Fibroblast of lung (primary cell): Measurements from ENCODE around the gene CACNA1E. TPM values are rescaled to one million over a fixed set of nuclear protein-coding genes. Genes with fewer than 3 reads are reported as not detected.

Source experiments
- DNase-seq, 2 donors: peaks; one replicate each; pipeline versions ENCODE4 v3.0.0 to v3.0.0-alpha.2; 2010; ENCODE audit warnings: low read depth in 2 of 2
- H2AFZ ChIP-seq: 2 replicates; pipeline ENCODE4 v1.5.1; 2012; ENCODE audit warnings: low read length, control low read depth, inconsistent platforms
- H3K27ac ChIP-seq: 2 replicates; pipeline ENCODE4 v1.5.1; 2011; ENCODE audit warnings: low read length, control low read depth; ENCODE audit not compliant: insufficient read depth
- H3K27me3 ChIP-seq: 2 replicates; pipeline ENCODE4 v1.5.1; 2011; ENCODE audit warnings: mild to moderate bottlenecking, low read length; ENCODE audit not compliant: control insufficient read depth, insufficient read depth
- H3K36me3 ChIP-seq: 2 replicates; pipeline ENCODE4 v1.5.1; 2011; ENCODE audit warnings: low read length; ENCODE audit not compliant: control insufficient read depth, insufficient read depth
- H3K4me1 ChIP-seq: 2 replicates; pipeline ENCODE4 v1.5.1; 2011; ENCODE audit warnings: low read length; ENCODE audit not compliant: control insufficient read depth, insufficient read depth; ENCODE audit errors: extremely low read depth
- H3K4me2 ChIP-seq: 2 replicates; pipeline ENCODE4 v1.5.1; 2011; ENCODE audit warnings: low read length, control low read depth; ENCODE audit not compliant: insufficient read depth; ENCODE audit errors: extremely low read depth
- H3K4me3 ChIP-seq, 4 experiments: fragments of 200-600 bp in 1 of 4; sonication (generic) in 1 of 4; replicated peaks in 1 of 4; 2 replicates each; pipeline ENCODE4 v1.5.1; 2011 to 2016; ENCODE audit warnings: low read length in 4 of 4, low read depth in 3 of 4, mild to moderate bottlenecking in 3 of 4, control low read depth in 2 of 4, inconsistent platforms in 1 of 4, mixed read lengths in 1 of 4; ENCODE audit not compliant: insufficient read depth in 1 of 4; ENCODE audit errors: control extremely low read depth in 1 of 4
- H3K79me2 ChIP-seq: 2 replicates; pipeline ENCODE4 v1.5.1; 2012; ENCODE audit warnings: mild to moderate bottlenecking, low read length, inconsistent platforms; ENCODE audit not compliant: control insufficient read depth, insufficient read depth
- H3K9ac ChIP-seq: 2 replicates; pipeline ENCODE4 v1.5.1; 2011; ENCODE audit warnings: mild to moderate bottlenecking, low read length, control low read depth; ENCODE audit not compliant: insufficient read depth
- H3K9me3 ChIP-seq: 2 replicates; pipeline ENCODE4 v1.5.1; 2012; ENCODE audit warnings: low read depth, low read length; ENCODE audit not compliant: control insufficient read depth, insufficient read depth
- H4K20me1 ChIP-seq: 2 replicates; pipeline ENCODE4 v1.5.1; 2011; ENCODE audit warnings: low read length; ENCODE audit not compliant: control insufficient read depth, insufficient read depth; ENCODE audit errors: extremely low read depth
- EZH2 ChIP-seq: IDR thresholded peaks from 2 replicates; pipeline ENCODE4 v1.5.1; 2012; ENCODE audit warnings: low read length, control low read depth, mild to moderate bottlenecking; ENCODE audit errors: missing control alignments
- polyA plus RNA-seq, 2 donors: library from polyadenylated mRNA; depleted of rRNA in 1 of 2; stranded (reverse) in 1 of 2; unstranded in 1 of 2; fragments of >200 nt; gene quantifications; 2 replicates each; pipeline ENCODE4 v1.2.1, GENCODE V29; 2011 to 2012; ENCODE audit warnings: missing spikeins in 1 of 2
- total RNA-seq: library from RNA; depleted of rRNA; stranded (reverse); fragments of >200 nt; gene quantifications from 2 replicates; pipeline ENCODE4 v1.2.1, GENCODE V29; 2014
- TF ChIP-seq, protein P1 (sequence below), 2 donors: IDR thresholded peaks in 1 of 2; conservative IDR thresholded peaks in 1 of 2; 1 replicate in 1 of 2; 2 replicates in 1 of 2; pipeline ENCODE4 v1.5.1; 2011 to 2012; ENCODE audit warnings: low read length in 2 of 2, control low read depth in 1 of 2, inconsistent platforms in 1 of 2, low read depth in 1 of 2, mild to moderate bottlenecking in 1 of 2

CACNA1E gene
- total and polyA plus RNA-seq, 2 donors (not counting 1 experiment from before 2014, with no cell fraction given), result 0.01 TPM; not detected in 1

DNA sequence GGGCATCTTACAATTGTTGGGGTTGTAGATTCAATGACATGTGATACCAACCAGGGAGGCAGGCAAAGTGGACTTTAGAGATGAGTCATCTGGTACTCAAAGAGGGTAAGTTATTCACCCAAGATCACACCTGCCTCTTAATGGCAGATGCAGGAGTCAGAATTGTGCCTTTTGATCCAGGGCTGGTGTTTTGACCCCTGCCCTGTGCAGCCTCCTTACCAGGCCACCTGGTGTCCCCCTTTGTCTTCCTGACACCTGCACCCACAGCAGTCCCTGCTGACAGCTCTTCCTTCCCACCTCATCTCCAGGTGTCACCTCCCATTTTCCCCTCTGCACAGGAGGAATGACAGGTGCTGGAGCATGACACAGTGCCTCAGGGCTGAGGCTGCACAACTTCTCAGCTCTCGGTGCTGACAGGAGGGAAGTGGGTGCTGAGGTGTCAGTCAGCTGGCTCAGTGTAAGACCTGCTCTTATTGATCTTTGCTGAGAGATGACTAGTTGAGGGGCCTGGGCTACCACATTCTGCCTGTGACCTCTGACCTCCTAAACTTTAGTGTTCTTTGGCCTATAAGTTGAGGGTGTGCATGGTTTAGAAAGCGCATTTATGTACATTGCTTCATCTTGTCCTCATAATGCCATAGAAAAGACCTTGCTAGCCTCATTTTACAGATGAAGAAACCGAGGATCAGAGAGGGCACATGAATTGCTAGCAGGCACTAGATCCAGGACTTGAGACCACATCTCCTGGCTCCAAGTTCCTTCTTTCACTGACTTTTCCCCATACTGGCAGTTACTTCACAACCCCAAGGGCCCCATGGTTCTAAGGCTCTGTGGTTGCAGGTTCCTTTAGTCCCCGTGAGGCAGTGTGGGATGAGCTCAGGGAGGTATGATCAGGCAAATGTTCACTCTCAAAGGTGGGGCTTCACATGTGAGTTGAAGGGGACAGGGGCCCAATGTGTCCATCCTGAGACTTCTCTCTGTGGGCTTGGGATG, 31.3 kb downstream of the CACNA1E start:
- Histone ChIP-seq H4K20me1 (no peaks in the 10 kb centered on the region), H3K4me3 (no peak overlapping the region), H3K79me2 (no peaks in the 10 kb centered on the region), H2AFZ (no peak overlapping the region), H3K36me3 (no peaks in the 10 kb centered on the region), H3K4me1 (no peaks in the 10 kb centered on the region), H3K27me3 (no peaks in the 10 kb centered on the region), H3K27ac (no peak overlapping the region), H3K4me2 (no peak overlapping the region), H3K9me3 (no peaks in the 10 kb centered on the region), H3K9ac (no peak overlapping the region)
- TF ChIP-seq, protein P1, sequence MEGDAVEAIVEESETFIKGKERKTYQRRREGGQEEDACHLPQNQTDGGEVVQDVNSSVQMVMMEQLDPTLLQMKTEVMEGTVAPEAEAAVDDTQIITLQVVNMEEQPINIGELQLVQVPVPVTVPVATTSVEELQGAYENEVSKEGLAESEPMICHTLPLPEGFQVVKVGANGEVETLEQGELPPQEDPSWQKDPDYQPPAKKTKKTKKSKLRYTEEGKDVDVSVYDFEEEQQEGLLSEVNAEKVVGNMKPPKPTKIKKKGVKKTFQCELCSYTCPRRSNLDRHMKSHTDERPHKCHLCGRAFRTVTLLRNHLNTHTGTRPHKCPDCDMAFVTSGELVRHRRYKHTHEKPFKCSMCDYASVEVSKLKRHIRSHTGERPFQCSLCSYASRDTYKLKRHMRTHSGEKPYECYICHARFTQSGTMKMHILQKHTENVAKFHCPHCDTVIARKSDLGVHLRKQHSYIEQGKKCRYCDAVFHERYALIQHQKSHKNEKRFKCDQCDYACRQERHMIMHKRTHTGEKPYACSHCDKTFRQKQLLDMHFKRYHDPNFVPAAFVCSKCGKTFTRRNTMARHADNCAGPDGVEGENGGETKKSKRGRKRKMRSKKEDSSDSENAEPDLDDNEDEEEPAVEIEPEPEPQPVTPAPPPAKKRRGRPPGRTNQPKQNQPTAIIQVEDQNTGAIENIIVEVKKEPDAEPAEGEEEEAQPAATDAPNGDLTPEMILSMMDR (conservative IDR thresholded peaks at IDR 0.05 in 1 of 2, IDR thresholded peaks at IDR 0.05 in 1 of 2; ENCODE audit: low read depth in 1 of 2, low read length in 2 of 2), result no peak
- TF ChIP-seq EZH2, result no peak
- no peak for DNase-seq

GRCh38 chr1:181516706-181517105, 33.4 kb downstream of the CACNA1E start:
- no peak overlapping the region for H3K4me2 ChIP-seq
- H3K27me3 ChIP-seq, result no peaks in the 10 kb centered on the region
- H4K20me1 ChIP-seq, result no peaks in the 10 kb centered on the region

More at GRCh38 chr1:181516706-181517105, 33.4 kb downstream of the CACNA1E start:
- no peak for DNase-seq
- Histone ChIP-seq H2AFZ (no peak overlapping the region), H3K4me3 (no peak overlapping the region), H3K79me2 (no peaks in the 10 kb centered on the region), H3K9ac (no peak overlapping the region), H3K27ac (no peak overlapping the region), H3K36me3 (no peaks in the 10 kb centered on the region), H3K4me1 (no peaks in the 10 kb centered on the region), H3K9me3 (no peaks in the 10 kb centered on the region)
- TF ChIP-seq EZH2, result no peak
- TF ChIP-seq, protein P1 (conservative IDR thresholded peaks at IDR 0.05 in 1 of 2, IDR thresholded peaks at IDR 0.05 in 1 of 2; ENCODE audit: low read depth in 1 of 2, low read length in 2 of 2), result no peak
